Measurements from ENCODE around the gene SEPSECS.

SEPSECS gene

DNA sequence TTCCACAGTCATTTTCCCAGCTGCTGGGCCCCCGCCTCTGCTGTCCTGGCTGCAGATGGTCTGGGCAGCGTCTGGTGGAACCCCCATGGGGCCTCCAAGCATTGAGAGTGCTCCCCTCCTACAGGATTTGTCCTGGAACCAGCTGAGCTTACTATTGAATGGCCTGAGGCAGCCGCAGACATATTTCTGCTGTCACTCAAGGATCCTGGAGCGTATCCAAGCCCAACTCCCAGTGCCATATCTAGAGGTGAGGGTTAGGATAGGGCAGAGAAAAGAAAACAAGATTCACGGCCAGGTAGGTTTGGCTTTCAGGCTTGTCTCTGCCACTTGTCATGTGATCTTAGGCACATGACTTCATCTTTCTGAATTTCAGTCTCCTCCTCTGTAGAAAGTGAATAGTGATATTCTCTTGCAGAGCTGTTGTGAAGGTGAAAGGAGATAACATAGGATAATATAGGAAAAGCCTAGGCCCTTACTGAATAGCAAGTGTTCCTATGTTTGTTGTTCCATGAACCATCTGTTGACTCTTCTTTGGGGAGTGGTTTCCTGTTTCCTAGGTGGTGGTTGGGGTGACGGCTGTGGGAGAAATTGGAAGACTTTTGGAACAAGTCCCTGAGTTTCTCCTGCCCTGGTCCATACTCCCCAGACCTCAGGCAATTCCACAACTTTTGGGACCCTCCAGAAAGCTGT, 52.3 kb downstream of the SEPSECS start:
- no peak for DNase-seq (ENCODE audit: low read depth)
- no peak overlapping the region for H3K4me3 ChIP-seq (ENCODE audit: control insufficient read depth, low read depth, low read length)
- TF ChIP-seq, protein P1, sequence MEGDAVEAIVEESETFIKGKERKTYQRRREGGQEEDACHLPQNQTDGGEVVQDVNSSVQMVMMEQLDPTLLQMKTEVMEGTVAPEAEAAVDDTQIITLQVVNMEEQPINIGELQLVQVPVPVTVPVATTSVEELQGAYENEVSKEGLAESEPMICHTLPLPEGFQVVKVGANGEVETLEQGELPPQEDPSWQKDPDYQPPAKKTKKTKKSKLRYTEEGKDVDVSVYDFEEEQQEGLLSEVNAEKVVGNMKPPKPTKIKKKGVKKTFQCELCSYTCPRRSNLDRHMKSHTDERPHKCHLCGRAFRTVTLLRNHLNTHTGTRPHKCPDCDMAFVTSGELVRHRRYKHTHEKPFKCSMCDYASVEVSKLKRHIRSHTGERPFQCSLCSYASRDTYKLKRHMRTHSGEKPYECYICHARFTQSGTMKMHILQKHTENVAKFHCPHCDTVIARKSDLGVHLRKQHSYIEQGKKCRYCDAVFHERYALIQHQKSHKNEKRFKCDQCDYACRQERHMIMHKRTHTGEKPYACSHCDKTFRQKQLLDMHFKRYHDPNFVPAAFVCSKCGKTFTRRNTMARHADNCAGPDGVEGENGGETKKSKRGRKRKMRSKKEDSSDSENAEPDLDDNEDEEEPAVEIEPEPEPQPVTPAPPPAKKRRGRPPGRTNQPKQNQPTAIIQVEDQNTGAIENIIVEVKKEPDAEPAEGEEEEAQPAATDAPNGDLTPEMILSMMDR (conservative IDR thresholded peaks at IDR 0.05; ENCODE audit: control insufficient read depth, insufficient read depth, low read depth, low read length), result no peak

DNA sequence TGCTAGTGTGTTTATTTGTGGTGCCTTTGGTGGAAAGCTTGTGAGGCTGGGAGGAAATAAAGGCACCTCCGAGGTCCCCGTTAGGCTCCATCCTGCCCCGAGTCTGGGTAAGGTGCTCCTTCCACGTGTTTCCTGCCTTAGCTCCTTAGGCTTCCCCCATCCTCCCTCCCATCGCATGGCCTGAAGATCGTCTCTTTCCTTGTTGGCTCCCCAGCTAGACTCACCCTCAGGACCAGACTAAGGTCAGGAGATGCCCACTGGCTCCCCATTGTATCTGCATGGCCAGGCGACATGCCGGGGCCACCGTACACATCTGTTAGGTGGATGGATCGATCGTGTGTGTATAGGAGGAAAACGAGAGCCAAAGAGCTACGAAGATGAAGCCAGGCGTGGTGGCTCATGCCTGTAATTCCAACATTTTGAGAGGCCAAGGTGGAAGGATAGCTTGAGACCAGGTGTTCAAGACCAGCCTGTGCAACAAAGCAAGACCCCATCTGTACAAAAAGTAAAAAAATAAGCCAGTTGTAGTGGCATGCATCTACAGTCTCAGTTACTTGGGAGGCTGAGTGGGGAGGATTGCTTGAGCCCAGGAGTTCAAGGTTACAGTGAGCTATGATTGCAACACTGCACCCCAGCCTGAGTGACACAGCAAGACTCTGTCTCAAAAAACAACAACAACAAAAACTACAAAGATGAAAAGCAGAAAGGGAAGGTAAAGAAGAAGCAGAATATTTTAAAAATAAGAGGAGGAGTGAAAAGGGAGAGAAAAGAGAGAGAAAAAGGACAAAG, 53.7 kb downstream of the SEPSECS start:
- DNase-seq (ENCODE audit: low read depth), result no peak
- no peak overlapping the region for H3K4me3 ChIP-seq (ENCODE audit: control insufficient read depth, low read depth, low read length)
- TF ChIP-seq, protein P1 (conservative IDR thresholded peaks at IDR 0.05; ENCODE audit: control insufficient read depth, insufficient read depth, low read depth, low read length), result no peak

DNA sequence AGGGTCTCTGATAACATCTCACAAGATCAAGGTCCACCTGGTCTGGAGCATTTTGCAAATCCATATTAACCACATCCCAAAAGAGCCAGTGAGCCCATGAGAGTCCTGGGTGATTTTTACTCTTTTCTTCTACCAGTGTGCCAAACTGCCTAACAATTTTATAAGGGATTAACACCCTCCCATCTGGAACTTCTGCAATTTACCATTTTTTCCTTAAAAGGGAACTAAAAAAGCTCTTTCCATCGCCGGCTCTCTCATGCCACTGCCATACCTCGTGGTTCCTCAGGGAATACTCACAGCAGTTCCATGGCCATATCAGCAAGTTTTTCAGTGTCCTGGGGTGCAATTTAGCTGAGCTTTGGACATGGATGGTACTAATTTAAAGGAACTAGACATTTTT, 55.7 kb downstream of the SEPSECS start:
- H3K4me3 ChIP-seq (ENCODE audit: control insufficient read depth, low read depth, low read length), result no peak overlapping the region
- no peak for DNase-seq (ENCODE audit: low read depth)
- TF ChIP-seq, protein P1 (conservative IDR thresholded peaks at IDR 0.05; ENCODE audit: control insufficient read depth, insufficient read depth, low read depth, low read length), result no peak

DNA sequence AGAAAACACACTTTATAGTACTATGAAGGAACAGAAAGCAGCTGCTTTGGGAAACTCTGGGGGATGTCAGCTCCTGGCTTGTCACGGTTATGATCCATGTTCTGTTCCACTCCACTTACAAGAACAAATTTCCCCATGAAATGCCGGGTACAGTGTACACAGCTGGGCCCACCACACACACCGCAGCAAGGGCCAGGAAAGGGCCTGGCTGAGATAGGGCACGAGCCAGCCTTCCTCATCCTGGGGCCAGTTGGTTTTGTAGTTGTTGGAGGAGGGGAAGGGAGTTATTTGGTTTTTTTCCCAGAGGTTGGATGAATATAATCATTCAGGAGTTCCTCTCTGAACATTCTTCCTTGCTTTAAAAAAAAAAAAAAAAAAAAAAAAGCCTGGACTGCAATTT, 56.8 kb downstream of the SEPSECS start:
- no peak for DNase-seq (ENCODE audit: low read depth)
- TF ChIP-seq, protein P1 (conservative IDR thresholded peaks at IDR 0.05; ENCODE audit: control insufficient read depth, insufficient read depth, low read depth, low read length), result no peak
- no peak overlapping the region for H3K4me3 ChIP-seq (ENCODE audit: control insufficient read depth, low read depth, low read length)

- TF ChIP-seq, protein P1 (conservative IDR thresholded peaks at IDR 0.05; ENCODE audit: control insufficient read depth, insufficient read depth, low read depth, low read length), result no peak
- no peak for DNase-seq (ENCODE audit: low read depth)
- H3K4me3 ChIP-seq (ENCODE audit: control insufficient read depth, low read depth, low read length), result no peak overlapping the region
These were observed 58.4 kb downstream of the SEPSECS start for GRCh38 chr4:25101836-25102235.

DNA sequence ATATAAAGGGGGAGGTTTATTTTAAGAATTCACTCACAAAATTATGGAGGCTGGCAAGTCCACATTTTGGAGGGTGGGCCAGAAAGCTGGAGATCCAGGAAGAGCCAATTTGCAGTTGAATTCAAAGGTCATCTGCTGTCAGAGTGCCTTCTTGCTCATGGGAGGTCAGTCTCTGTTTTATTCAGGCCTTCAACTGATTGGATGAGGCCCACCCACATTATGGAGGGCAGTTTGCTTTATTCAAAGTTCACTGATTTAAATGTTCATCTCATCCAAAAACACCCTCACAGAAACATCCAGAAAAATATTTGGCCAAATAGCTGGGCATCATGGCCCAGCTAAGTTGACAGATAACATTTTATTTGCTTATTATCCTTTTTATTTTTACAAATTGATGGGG, 59.5 kb downstream of the SEPSECS start:
- no peak overlapping the region for H3K4me3 ChIP-seq (ENCODE audit: control insufficient read depth, low read depth, low read length)
- TF ChIP-seq, protein P1 (conservative IDR thresholded peaks at IDR 0.05; ENCODE audit: control insufficient read depth, insufficient read depth, low read depth, low read length), result no peak
- DNase-seq (ENCODE audit: low read depth), result no peak

Data from fibroblast of mammary gland (primary cell).